ENCODE results near the gene NDUFB2.

NDUFB2 gene

DNA sequence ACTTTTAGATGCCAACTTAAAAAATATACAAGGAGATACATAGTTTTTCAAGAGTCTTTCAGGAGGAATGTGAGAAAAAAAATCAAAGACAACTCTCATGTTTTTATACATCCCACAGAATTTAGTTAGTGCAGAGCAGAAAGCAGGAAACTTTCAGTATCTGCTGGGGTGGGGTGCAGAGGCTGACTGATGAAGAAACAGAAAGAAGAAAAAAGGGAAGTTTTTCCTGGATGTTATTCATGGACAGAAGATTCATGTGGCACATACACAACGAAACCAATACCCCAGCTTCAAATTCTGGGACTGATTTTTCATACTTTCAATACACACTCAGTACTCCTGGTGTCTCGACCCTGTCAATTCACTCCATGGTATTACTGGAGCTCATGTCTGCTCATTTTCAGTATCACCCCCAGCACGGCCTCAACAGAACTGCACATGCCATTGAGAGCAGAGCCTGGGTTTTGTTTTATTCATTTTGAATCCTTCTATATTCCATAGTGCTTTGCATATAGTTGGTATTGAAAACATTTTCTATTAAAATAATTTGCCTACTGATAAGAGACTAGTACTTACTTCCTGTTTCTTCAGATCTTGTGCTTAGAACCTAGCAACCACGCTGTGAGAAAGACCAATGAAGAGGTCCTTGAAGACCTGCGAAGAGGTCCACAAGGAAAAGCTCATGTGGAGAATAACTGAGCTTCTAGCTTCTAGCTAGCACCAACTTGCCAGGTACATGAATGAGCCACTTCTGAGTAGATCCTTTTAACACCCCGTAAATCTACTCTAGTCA, 49.0 kb downstream of the NDUFB2 start:
- DNase-seq, result no peak

- DNase-seq, result no peak
These were observed 50.2 kb downstream of the NDUFB2 start for GRCh38 chr7:140746751-140747150.

GRCh38 chr7:140752533-140752932, 56.0 kb downstream of the NDUFB2 start:
- DNase-seq, result no peak

DNA sequence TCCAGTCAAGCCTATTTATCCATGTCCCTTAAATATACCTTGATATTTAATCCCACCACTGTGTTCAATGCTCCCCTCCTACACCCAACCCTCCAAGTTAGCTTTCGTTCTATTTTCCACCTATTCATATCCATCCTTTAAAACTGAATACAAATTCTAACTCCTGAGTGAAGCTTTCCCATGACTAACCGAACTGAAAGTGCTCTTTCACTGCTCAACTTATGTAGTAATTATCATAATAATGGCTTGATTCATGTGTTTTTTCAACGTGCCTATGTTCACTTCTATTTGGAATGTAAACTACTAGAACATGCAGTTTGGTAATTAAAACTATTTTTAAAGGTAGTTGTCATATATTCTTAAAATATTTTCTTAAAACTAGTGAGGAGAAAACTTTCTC, 58.0 kb downstream of the NDUFB2 start:
- no peak for DNase-seq

All from activated T-cell treated with anti-CD3 and anti-CD28 coated beads, Interleukin-2, amount 50 U/mL, for 1 hour (primary cell).